Activated CD4-positive, alpha-beta T cell treated with anti-CD3 and anti-CD28 coated beads for 1 hour (primary cell): Measurements from ENCODE around the gene MCM6.
"Not testable (repeated sequence)": the region's sequence is repeated elsewhere in the genome, so short reads cannot be mapped to it uniquely, and the experiment has no call there.

Experiments used
- DNase-seq: peaks from one replicate; pipeline ENCODE4 v3.0.0-alpha.2; 2020

MCM6 gene

DNA sequence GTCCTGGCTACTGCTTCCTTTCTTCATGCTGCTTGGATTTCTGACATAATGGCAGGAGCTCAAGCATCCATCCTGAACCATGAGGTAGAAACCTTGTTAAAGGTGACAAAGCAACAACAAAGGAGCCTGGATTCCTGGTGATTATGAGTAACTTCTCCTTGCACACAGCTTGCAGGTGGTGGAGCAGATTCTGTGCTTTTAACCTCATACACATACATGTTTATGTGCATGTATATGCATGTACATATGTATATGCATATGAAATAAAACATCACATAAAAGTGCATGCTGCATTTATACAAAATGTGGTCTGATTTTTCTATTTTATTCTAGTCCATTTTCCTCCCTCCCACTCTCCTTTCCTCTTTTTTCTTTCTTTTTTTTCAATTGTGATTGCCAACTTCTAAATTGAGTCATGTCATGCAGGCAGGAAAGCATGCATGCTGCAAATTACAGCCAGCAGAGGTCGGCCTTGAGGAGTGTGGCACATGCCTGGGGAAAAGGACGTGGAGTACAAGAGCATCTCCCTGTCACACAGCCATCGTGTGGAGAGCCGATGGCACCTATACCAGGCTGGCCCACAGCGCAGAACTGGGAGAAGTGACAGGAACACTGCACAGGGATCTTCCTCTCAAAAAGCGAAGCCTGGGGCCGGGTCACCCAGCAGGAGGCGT is 57.2 kb downstream of the MCM6 start:
- DNase-seq, result no peak

DNA sequence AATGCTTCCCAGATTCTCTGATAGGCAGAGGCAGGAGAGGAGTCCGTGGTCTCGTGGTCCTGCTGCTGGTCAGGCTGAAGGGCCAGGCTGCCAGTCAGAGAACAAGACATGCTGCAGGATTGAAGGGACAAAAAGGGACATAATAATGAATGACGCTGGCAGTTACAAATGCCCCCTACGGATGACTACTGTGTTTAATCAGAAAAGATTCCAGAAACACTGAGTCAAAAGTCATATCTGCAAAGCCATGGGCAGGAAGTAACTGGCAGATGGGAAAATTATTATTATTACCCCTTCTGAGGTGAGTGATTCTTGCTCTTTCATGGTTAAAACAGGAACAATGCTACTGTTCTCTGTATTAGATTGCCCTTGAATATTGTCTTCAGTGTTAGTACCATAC is 58.3 kb downstream of the MCM6 start:
- DNase-seq, result no peak

DNA sequence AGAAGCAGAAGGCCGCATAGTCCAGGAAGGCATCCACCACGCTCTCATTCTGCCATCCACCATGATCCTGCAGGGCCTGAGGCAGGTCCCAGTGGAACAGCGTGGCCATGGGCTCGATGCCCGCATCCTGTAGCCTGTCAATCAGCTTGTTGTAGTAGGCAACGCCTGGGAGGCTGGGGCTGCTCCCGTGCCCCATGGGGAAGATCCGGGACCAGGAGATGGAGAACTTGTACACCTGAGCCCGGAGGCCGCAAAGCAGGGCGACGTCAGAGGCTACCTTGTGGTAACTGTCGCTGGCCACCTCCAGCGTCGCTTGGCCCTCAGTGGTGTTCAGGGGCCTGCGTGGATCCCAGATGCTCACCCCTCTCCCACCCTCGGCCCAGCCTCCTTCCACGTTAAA is 58.8 kb downstream of the MCM6 start:
- no peak for DNase-seq

DNA sequence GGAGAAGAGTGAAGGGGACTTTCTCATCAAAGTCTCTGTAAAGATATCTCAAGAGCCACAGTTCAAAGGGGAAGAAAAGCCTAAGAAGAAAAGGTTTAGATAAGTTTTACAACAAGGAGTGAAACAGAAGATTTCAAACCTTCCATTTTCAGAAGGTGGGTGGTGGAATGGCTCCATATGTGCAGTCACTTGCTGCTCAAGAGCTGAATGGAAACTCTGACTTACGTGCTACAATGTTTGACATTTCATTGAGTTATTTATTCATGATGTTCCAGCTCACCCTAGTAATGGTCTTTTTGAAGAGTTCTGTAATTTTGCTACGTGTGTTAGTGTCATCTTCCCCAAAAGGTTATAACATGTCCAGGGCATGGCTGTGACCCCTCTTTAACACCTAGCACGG is 61.0 kb downstream of the MCM6 start:
- DNase-seq, result no peak

DNA sequence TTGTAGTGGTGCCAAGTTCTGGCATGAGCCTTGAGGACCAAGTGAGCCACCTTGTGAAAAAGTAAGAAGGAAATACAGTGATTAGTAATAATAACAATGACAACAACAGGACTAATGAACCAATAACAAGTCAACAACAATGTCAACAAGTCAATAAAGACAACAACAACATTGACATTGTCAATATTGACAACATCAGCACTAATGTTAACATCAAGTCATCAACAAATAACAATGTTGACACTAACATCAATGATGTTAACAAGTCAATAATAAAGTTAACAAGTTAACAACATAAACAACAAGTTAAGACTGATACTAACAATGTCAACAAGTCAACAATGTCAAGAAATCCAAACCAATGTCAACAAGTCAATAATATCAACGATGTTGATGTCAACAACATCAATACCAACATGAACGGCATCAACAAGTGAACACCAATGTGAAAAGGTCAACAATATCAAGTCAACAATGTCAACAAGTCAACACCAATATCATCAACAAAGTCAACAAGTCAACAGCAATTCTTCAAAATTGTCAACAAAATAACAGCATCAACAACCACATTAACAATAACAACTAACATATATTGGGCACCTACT is 63.2 kb downstream of the MCM6 start:
- no peak for DNase-seq

DNA sequence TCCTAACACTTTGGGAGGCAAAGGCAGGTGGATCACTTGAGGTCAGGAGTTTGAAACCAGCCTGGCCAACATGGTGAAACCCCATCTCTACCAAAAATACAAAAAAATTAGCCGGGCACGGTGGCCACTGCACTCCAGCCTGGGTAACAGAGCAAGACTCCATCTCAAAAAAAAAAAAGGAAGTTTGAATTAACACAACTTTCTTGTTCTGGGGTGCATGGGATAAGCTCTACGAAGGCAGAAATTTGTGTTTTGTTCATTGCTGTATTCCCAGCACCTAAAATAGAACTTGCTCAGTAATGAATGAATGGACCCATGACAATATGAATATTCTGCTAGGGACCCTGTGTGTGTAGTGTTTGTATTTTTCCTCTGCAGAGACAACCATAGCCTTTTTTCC is 68.4 kb downstream of the MCM6 start:
- DNase-seq, result not testable (repeated sequence)

DNA sequence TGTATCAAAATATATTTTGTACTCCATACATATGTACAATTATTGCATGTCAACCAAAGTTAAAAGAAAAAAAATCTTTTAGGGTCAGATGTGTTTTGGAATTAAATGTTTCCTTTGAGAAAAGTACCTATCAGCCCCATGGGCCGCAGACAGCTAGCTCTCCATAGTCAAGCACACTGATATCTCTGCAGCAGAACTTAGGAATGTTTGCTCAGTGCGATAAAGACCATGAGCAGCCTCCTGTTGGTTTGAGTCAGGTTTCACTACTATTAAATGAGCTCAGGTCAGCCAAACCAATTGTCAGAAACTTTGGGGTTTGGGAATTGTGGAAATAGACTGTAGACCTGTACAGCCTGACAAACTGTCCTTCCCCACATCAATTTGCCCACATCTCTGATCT is 73.0 kb downstream of the MCM6 start:
- no peak for DNase-seq

DNA sequence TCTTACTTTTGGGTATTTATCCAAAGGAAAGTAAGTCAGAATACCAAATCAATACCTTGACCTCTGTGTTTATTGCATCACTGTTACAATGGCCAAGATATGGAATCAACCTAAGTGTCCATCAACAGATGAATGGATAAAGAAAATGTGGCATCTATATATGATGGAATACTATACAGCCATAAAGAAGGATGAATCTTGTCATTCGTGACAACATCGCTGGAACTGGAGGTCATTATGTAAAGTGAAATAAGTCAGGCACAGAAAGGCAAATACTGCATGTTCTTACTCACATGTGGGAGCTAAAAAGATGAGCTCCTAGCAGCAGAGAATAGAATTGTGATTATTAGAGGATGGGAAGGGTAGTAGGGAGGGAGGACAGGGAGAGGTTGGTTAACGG is 73.9 kb downstream of the MCM6 start:
- DNase-seq, result no peak

DNA sequence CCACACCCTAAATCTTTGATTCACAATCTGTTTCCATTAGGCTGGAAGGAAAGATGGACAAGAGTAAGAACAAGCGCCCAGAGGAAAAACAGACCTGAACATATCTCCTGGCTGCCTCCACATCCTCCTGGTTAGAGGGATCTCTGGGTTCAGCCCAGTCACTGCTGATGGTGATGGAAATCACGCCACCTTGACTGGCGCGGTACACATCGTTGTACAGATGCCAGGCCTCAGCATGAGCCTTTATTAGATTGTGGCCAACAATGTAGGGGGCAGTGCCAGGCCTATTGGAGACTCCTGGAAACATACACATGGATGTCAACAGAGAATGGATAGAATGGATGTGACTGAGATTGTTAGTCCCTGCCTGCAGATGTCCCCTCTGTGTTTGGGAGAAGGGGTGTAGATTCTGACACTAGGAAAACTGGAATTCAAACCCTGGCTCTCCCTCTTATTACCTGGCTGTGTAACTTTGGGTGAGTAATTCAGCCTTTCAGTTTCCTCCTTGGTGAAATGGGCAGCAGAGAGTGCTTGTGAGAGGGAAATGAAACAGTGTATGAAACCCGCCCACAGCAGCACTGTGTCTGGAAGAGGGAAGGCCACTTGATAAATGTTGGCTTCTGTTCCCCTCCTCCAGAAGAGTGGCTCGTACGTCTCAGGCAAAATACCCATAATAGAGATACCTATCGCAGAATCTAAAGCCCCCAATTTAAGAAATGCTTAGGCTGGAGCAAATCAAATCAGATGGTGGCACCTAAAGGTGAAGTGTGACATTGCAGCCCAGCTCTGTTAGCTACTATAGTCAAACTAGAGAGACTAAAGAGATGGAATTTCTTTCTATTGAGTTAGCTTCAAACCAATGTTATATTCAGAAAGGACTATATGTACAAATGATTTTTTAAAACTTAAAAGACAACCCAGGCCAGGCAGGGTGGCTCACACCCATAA is 75.5 kb downstream of the MCM6 start:
- DNase-seq, result no peak

DNA sequence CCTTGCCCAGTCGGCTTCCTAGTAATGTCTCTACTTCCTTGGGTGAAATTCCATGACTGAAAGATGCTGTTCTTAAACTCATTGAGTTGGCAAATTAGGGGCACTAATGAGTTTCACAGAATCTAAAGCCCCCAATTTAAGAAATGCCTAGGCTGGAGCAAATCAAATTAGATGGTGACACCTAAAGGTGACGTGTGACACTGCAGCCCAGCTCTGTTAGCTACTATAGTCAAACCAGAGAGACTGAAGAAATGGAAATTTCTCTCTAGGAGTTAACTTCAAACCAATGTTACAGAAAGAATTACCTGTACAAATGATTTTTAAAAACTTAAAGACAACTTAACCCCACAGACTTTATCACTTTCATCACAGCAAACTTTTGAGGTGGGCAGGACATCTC is 76.5 kb downstream of the MCM6 start:
- no peak for DNase-seq

DNA sequence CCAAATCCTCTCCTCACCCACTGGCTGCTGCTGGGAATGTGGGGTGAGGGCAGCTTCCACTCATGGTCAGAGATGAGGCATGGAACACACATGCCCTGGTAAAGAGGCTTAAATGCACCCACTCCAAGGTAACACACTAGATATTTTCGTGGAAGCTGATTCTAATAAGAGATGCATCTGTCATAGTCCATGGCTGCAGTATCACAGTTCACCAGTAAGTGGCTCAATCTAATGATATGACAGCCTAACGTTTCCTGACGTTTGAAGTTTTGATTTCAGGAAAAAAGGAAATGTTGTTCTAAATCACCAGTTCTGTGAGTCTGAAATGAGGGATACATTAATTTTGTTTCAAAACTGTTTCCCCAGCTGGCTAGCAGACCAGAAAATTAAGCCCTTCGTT is 77.5 kb downstream of the MCM6 start:
- no peak for DNase-seq

DNA sequence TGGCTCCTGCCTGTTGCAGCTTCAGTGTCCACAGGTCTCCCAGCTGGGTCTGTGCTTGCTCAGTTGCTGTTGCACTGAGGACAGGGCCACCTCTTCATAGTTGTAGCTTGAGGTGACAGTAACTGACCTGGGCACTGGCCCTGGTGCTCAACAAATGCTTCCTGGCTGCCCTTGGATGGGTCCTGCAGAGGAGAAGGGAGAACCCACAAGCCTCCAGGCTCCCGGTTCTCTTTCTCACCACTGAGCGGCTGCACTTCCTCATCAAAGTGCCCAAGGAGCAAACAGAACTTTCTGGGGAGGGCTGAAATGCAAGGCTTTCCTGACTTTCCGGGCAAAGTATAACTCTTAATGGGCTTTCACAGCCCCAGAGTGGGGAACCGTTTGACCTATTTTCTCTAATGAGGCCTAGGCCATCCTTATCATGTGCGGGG is 78.0 kb downstream of the MCM6 start:
- DNase-seq, result no peak

DNA sequence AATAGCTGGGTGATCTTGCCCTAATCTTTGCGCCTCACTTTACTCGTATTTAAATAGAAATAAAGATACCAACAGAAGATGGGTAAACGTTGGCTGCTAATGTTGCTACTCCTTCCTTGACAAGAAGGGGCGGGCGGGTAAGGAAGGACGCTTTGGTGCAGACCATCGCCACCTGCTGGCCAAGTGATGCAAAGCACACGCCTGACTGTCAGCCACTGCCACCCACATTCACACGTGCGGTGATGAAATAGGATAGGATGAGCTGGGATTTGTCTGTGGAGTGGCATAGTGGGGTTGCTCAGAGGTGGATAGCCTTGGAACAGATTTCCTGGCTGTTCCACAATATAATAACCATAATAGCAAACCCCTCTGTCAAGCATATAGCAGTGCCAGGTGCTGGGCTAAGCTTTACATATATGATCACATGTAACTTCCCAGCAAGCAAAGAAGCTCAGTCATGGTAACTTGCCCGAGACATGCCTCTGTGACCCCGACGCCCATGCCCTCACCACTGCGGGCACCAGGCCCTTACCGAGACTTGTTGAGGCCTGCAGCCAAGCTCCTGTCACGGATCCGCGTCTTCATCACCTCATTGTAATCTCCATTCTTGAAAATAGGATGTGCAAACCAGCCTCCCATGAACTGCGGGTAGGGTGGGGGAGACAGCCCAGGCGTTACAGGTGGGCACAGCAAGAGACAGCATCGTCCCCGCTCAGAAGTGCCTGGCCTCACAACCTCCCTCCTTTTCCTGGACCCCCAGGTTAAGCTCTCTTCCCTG is 78.6 kb downstream of the MCM6 start:
- peak; percentile 61 for DNase-seq

DNA sequence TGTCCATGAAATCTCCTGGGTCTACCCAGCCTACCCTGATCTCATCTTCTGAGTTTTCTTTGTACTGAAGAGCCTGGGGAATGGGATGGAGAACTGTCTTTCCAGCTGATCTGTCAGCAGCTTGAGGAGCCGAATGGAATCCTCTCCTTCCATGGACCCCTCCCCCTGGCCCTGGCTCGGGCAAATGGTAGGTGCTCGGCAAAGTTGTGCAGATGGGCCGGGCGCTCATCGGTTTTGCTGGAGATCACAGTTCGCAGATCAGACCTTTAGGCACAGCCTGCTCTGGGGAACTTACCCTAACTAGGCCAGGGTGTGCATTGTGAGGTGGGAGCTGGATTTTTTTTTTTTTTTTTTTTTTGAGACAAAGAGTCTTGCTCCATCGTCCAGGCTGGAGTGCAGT is 79.6 kb downstream of the MCM6 start:
- DNase-seq, result no peak

DNA sequence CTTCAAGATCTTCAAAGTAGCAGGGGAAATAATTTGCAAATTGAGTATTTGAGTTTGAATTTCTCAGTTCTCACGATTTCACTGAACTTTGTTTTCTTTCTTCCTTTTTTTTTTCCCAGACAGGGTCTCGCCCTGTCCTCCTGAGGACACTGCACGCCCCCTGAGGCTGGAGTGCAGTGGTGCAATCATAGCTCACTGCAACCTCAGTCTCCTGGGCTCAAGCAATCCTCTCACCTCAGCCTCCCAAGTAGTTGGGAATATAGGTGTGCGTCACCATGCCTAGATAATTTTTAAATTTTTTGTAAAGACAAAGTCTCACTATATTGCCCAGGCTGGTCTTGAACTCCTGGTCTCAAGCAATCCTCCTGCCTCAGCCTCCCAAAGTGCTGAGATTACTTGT is 80.6 kb downstream of the MCM6 start:
- not testable (repeated sequence) for DNase-seq

DNA sequence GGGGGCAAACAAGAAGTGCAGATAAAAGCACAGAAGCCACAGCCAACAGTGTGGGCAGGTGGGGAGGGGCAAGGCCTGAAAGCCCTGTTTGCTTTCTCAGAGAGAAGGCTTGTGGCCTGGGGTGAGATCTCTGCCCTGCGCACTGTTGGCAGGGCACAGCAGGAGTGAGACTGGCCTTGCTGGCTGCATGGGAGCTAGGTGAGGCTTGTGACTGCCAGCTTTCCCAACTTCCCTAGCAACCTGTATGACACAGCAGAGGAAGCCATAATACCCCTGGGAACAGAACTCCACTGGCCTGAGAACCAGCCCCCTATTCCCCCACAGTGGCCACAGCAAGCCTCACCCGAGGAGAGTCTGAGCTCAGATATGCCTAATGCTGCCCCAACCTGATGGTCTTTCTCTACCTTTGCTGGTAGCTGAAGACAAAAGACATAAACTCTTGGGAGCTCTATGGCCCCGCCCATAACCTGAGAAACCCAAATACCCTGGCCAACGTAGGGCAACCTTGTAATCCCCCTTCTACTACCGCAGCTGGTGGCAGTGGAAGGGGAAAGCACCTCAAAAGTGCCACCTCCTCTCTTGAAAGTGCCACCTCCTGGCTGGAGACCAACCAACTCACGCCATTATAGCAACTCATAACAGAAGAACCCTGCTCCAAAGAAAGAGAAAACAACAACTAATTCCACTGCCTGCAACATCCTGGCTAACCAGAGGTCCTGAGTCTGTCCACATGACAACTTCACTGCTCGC is 83.7 kb downstream of the MCM6 start:
- DNase-seq, result no peak

DNA sequence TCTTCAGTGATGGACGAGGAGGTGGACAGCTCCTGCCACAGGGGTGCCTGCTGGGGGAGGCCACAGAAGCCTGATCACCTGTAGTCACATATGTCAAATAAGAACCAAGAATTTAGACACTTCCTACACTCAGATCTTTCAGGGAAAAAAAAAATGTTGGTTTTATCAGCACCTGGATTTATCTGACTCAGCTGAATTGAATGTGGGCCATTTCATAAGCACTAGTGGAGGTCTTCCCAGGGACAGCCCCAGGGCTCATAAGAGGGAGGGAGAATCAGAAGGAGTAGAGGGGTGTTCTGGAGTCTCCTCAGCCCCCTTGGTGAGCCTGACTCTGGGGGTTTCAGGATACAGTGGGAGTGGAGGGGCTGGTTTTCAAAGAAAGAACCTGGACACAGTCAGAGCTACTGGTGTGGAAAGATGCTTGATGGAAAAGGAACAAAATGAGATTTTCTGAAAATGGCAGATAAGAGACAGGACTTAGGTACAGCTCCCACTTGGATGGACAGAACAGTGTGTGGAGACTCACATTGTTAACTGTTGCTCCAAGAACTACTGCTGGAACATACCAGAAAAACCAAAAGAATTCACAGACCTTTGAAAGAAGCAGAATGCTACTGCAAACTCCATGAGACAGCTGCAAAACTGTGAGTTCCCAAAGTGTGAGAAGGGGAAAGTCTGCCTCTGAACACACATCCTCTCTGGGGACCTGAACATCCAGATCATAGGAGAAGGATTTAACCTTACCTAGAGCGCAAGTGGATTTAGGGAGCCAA is 84.6 kb downstream of the MCM6 start:
- DNase-seq, result no peak

DNA sequence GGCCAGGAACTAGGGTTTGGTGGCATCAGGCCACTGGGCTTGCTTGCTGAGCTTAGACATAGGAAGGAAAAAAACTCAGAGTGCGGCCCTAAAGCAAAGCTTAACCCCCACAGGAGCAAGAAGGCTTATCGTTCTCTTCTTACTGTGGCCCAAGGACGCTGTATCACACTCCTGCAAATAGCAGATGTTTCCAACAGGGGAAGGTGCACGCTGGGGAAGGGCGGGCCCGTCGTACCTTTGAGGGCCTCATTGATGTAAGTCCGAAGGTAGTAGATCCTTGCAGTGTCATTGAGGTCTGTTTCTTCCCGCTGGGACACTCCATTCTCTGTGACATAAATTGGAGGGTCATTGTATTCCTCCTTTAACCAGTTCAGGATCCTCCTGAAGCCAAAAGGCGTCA is 85.8 kb downstream of the MCM6 start:
- no peak for DNase-seq
